Measurements from ENCODE around the gene ATXN10.
A peak's percentile ranks its signal among the peaks of the same experiment; 100 is the strongest.

ATXN10 gene

GRCh38 chr22:45718391-45718790, 46.8 kb downstream of the ATXN10 start:
- TF ChIP-seq, protein P1, sequence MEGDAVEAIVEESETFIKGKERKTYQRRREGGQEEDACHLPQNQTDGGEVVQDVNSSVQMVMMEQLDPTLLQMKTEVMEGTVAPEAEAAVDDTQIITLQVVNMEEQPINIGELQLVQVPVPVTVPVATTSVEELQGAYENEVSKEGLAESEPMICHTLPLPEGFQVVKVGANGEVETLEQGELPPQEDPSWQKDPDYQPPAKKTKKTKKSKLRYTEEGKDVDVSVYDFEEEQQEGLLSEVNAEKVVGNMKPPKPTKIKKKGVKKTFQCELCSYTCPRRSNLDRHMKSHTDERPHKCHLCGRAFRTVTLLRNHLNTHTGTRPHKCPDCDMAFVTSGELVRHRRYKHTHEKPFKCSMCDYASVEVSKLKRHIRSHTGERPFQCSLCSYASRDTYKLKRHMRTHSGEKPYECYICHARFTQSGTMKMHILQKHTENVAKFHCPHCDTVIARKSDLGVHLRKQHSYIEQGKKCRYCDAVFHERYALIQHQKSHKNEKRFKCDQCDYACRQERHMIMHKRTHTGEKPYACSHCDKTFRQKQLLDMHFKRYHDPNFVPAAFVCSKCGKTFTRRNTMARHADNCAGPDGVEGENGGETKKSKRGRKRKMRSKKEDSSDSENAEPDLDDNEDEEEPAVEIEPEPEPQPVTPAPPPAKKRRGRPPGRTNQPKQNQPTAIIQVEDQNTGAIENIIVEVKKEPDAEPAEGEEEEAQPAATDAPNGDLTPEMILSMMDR (conservative IDR thresholded peaks at IDR 0.05; ENCODE audit: control insufficient read depth, insufficient read depth, low read depth, low read length): no peak
- H3K4me3 ChIP-seq (ENCODE audit: control insufficient read depth, low read depth, low read length): no peak overlapping the region
- DNase-seq (ENCODE audit: low read depth): no peak

- DNase-seq (ENCODE audit: low read depth): no peak
- TF ChIP-seq, protein P1 (conservative IDR thresholded peaks at IDR 0.05; ENCODE audit: control insufficient read depth, insufficient read depth, low read depth, low read length): no peak
Observed at GRCh38 chr22:45720839-45721378, 49.3 kb downstream of the ATXN10 start.

DNA sequence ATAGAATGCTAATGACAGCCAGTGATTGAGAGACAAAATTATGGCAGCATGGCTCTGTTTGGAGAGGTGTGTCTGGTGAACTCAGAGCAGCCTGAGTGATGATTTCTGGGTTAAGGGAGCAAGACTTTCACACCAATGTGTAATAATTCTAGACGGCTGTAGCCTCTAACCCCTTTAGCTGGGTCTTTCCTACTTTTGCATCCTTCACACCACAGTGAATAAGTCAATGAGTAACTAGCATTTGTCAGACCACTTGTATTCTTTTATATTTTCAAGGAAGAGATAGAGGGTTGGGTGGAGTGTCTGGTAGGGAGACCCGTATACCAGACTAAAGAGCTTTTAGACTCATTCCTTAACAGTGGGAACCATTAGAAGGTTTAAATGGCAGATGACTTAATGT, 50.4 kb downstream of the ATXN10 start:
- TF ChIP-seq, protein P1 (conservative IDR thresholded peaks at IDR 0.05; ENCODE audit: control insufficient read depth, insufficient read depth, low read depth, low read length): no peak
- no peak overlapping the region for H3K4me3 ChIP-seq (ENCODE audit: control insufficient read depth, low read depth, low read length)
- no peak for DNase-seq (ENCODE audit: low read depth)

More at GRCh38 chr22:45720839-45721378, 49.3 kb downstream of the ATXN10 start:
- no peak overlapping the region for H3K4me3 ChIP-seq (ENCODE audit: control insufficient read depth, low read depth, low read length)

DNA sequence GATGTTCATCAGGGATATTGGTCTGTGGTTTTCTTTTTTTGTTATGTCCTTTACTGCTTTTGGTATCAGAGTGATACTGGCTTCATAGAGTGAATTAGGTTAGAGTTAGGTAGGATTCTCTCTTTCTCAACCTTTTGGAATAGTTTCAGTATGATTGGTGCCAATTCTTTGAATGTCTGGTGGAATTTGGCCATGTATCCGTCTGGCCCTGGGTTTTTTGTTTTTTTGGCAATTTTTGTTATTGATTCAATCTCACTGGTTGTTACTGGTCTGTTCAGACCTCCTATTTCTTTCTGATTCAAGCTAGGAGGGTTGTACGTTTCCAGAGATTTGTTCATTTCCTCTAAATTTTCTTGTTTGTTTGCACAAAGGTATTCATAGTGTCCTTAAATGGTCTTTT, 54.4 kb downstream of the ATXN10 start:
- DNase-seq (ENCODE audit: low read depth): no peak
- no peak overlapping the region for H3K4me3 ChIP-seq (ENCODE audit: control insufficient read depth, low read depth, low read length)
- TF ChIP-seq, protein P1 (conservative IDR thresholded peaks at IDR 0.05; ENCODE audit: control insufficient read depth, insufficient read depth, low read depth, low read length): no peak

GRCh38 chr22:45731041-45731797, 59.6 kb downstream of the ATXN10 start:
- TF ChIP-seq, protein P1 (conservative IDR thresholded peaks at IDR 0.05; ENCODE audit: control insufficient read depth, insufficient read depth, low read depth, low read length): no peak
- DNase-seq (ENCODE audit: low read depth): no peak
- no peak overlapping the region for H3K4me3 ChIP-seq (ENCODE audit: control insufficient read depth, low read depth, low read length)

GRCh38 chr22:45731798-45732495, 60.3 kb downstream of the ATXN10 start:
- peak; percentile 55 for DNase-seq (ENCODE audit: low read depth)
- TF ChIP-seq, protein P1 (conservative IDR thresholded peaks at IDR 0.05; ENCODE audit: control insufficient read depth, insufficient read depth, low read depth, low read length): peak; percentile 39
- no peak overlapping the region for H3K4me3 ChIP-seq (ENCODE audit: control insufficient read depth, low read depth, low read length)

Measured in fibroblast of mammary gland (primary cell).